Measurements from ENCODE around the gene SCT. TPM values are rescaled to one million over a fixed set of nuclear protein-coding genes. Genes with fewer than 3 reads are reported as not detected.

SCT gene
- total RNA-seq, 1 donor from 2014 or later = not detected

GRCh38 chr11:601573-602245 lies 25.3 kb downstream of the SCT start:
- no peak for TF ChIP-seq CTCF (conservative IDR thresholded peaks at IDR 0.05)
- Mint-ChIP-seq H3K9me3 (no peaks in the 10 kb centered on the region), H3K4me1 (no peaks in the 10 kb centered on the region), H3K27me3 (ENCODE audit: low read depth) (no peaks in the 10 kb centered on the region), H3K27ac (ENCODE audit: unreplicated experiment) (no peak overlapping the region), H3K36me3 (ENCODE audit: low read depth) (peaks cover 10% of the 10 kb centered on the region), H3K4me3 (no peak overlapping the region)
- DNase-seq (ENCODE audit: low read depth, low spot score) = no peak

- no peaks in the 10 kb centered on the region for H3K27me3 Mint-ChIP-seq (ENCODE audit: low read depth)
- no peak for DNase-seq (ENCODE audit: low read depth, low spot score)
- no peaks in the 10 kb centered on the region for H3K9me3 Mint-ChIP-seq
- peaks cover 7% of the 10 kb centered on the region for H3K36me3 Mint-ChIP-seq (ENCODE audit: low read depth)
- H3K4me1 Mint-ChIP-seq = no peaks in the 10 kb centered on the region
- no peak for TF ChIP-seq CTCF (conservative IDR thresholded peaks at IDR 0.05)
- no peak overlapping the region for H3K4me3 Mint-ChIP-seq
- H3K27ac Mint-ChIP-seq (ENCODE audit: unreplicated experiment) = no peak overlapping the region
Observed at GRCh38 chr11:598005-598680, 28.8 kb downstream of the SCT start.

- peaks cover 9% of the 10 kb centered on the region for H3K36me3 Mint-ChIP-seq (ENCODE audit: low read depth)
Observed at GRCh38 chr11:597166-597725, 29.7 kb downstream of the SCT start.

GRCh38 chr11:596374-596773 lies 30.6 kb downstream of the SCT start:
- no peak for TF ChIP-seq CTCF (conservative IDR thresholded peaks at IDR 0.05)
- peaks cover 8% of the 10 kb centered on the region for H3K36me3 Mint-ChIP-seq (ENCODE audit: low read depth)
- H3K27ac Mint-ChIP-seq (ENCODE audit: unreplicated experiment) = peak overlapping the region; percentile 71

More at GRCh38 chr11:597166-597725, 29.7 kb downstream of the SCT start:
- DNase-seq (ENCODE audit: low read depth, low spot score) = no peak
- Mint-ChIP-seq H3K9me3 (no peaks in the 10 kb centered on the region), H3K27ac (ENCODE audit: unreplicated experiment) (no peak overlapping the region), H3K4me3 (no peak overlapping the region), H3K4me1 (no peaks in the 10 kb centered on the region), H3K27me3 (ENCODE audit: low read depth) (no peaks in the 10 kb centered on the region)
- TF ChIP-seq CTCF (conservative IDR thresholded peaks at IDR 0.05) = peak; percentile 39

GRCh38 chr11:595400-595799 lies 31.6 kb downstream of the SCT start:
- Mint-ChIP-seq H3K27me3 (ENCODE audit: low read depth) (no peaks in the 10 kb centered on the region), H3K4me3 (no peak overlapping the region), H3K36me3 (ENCODE audit: low read depth) (peaks cover 7% of the 10 kb centered on the region), H3K27ac (ENCODE audit: unreplicated experiment) (no peak overlapping the region), H3K4me1 (no peaks in the 10 kb centered on the region), H3K9me3 (no peaks in the 10 kb centered on the region)
- TF ChIP-seq CTCF (conservative IDR thresholded peaks at IDR 0.05) = no peak
- no peak for DNase-seq (ENCODE audit: low read depth, low spot score)

More at GRCh38 chr11:596374-596773, 30.6 kb downstream of the SCT start:
- no peak for DNase-seq (ENCODE audit: low read depth, low spot score)
- Mint-ChIP-seq H3K27me3 (ENCODE audit: low read depth) (no peaks in the 10 kb centered on the region), H3K4me1 (no peaks in the 10 kb centered on the region), H3K9me3 (no peaks in the 10 kb centered on the region), H3K4me3 (no peak overlapping the region)
